Activated T-helper 2 cell treated with anti-CD3 and anti-CD28 coated beads, Interferon-gamma antibody, Interleukin-2, Interleukin-4, amounts not matched to agents 10 μg/mL and 5 μg/mL and 100 μg/mL, durations not matched to agents 14 hours and 24 hours and 36 hours (primary cell): ENCODE results near the gene DDX24. TPM values are rescaled to one million over a fixed set of nuclear protein-coding genes. Genes with fewer than 3 reads are reported as not detected.

Experiments used
- DNase-seq: peaks from one replicate; pipeline ENCODE4 v3.0.0; 2021; ENCODE audit warnings: low spot score
- H3K27ac Mint-ChIP-seq: one replicate; pipeline ENCODE4 v1.8.0; 2021; ENCODE audit warnings: mixed read lengths
- H3K27me3 Mint-ChIP-seq: one replicate; pipeline ENCODE4 v1.8.0; 2021; ENCODE audit warnings: low read depth, mixed read lengths
- H3K36me3 Mint-ChIP-seq: one replicate; pipeline ENCODE4 v1.8.0; 2021; ENCODE audit warnings: low read depth, mixed read lengths
- H3K4me1 Mint-ChIP-seq: one replicate; pipeline ENCODE4 v1.8.0; 2021; ENCODE audit warnings: low read depth, mixed read lengths
- H3K4me3 Mint-ChIP-seq: one replicate; pipeline ENCODE4 v1.8.0; 2021; ENCODE audit warnings: low read depth, mild to moderate bottlenecking, moderate library complexity, mixed read lengths
- H3K9me3 Mint-ChIP-seq: one replicate; pipeline ENCODE4 v1.8.0; 2021; ENCODE audit warnings: mixed read lengths
- intact Hi-C: fragments of 100-400 bp; cut with micrococcal nuclease; formaldehyde crosslinking; loops from one replicate; pipeline ENCODE4 v1.15.1; 2023
- total RNA-seq: library from RNA; stranded (reverse); gene quantifications from 2 replicates; pipeline ENCODE4 v1.2.3, GENCODE V29; 2022

The DDX24 gene, protein sequence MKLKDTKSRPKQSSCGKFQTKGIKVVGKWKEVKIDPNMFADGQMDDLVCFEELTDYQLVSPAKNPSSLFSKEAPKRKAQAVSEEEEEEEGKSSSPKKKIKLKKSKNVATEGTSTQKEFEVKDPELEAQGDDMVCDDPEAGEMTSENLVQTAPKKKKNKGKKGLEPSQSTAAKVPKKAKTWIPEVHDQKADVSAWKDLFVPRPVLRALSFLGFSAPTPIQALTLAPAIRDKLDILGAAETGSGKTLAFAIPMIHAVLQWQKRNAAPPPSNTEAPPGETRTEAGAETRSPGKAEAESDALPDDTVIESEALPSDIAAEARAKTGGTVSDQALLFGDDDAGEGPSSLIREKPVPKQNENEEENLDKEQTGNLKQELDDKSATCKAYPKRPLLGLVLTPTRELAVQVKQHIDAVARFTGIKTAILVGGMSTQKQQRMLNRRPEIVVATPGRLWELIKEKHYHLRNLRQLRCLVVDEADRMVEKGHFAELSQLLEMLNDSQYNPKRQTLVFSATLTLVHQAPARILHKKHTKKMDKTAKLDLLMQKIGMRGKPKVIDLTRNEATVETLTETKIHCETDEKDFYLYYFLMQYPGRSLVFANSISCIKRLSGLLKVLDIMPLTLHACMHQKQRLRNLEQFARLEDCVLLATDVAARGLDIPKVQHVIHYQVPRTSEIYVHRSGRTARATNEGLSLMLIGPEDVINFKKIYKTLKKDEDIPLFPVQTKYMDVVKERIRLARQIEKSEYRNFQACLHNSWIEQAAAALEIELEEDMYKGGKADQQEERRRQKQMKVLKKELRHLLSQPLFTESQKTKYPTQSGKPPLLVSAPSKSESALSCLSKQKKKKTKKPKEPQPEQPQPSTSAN
- 276 and 277 TPM in 2 replicates for total RNA-seq

GRCh38 chr14:94080621-94081385 lies at the start of gene DDX24, which contains the start of gene IFI27L1:
TSS of gene DDX24 (minus strand) at chr14:94081202. CDS start at chr14:94079742, 1,460 bp downstream.
TSS of gene IFI27L1 (plus strand) at chr14:94081310. CDS start at chr14:94096938, 15,628 bp downstream.
- Mint-ChIP-seq H3K27ac (peak within 1 kb of the TSS; percentile 100), H3K27me3 (no peaks in the 10 kb centered on the region), H3K4me3 (peak within 1 kb of the TSS; percentile 99), H3K9me3 (peaks cover 1% of the 10 kb centered on the region), H3K36me3 (peaks cover 63% of the 10 kb centered on the region), H3K4me1 (peaks cover 47% of the 10 kb centered on the region)
- peak; percentile 96 for DNase-seq
- intact Hi-C loops: loop anchor here (1.0 to 5.0 kb wide), 5 partner anchors 24 to 91 kb away; partner anchors contain the start of genes OTUB2 and PPP4R4

DNA sequence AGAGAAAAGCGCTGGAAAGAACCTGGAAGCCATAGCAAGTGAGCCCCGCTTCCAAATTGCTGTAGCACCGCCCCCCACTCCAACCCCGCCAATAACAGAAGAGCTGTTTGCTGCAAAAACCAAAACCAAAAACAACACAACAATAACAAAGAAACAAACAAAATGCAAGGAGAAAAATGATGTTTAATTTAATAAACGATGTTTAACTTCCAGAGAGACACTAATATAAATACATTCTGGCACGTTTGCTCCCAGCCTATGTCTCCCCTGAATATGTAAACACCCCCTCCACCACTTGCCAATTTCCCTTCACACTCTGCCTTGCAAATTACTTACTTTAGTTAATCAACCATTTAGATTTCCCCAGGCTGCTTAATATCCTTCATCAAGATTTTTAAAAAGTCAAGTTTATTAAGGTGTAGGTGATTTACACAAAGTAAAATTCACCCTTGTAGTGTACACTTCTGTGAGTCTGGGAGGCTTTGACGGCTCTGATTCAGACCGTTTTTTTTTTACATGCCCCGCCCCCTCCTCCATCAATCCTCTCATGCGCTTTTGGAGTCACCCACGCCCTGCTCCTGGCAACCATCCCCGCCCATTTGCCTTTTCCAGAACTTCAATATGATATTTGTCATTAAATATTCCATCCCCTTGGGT lies 48.9 kb upstream of the DDX24 start:
- H3K27me3 Mint-ChIP-seq: peaks cover 20% of the 10 kb centered on the region
- H3K27ac Mint-ChIP-seq: no peak overlapping the region
- H3K36me3 Mint-ChIP-seq: no peaks in the 10 kb centered on the region
- H3K4me3 Mint-ChIP-seq: peak overlapping the region; percentile 81
- peaks cover 19% of the 10 kb centered on the region for H3K4me1 Mint-ChIP-seq
- peak; percentile 21 for DNase-seq
- peaks cover 4% of the 10 kb centered on the region for H3K9me3 Mint-ChIP-seq
- intact Hi-C loops: loop anchor here (1.0 to 2.0 kb wide), 2 partner anchors 49 to 191 kb away; partner anchors contain the start of genes DDX24 and IFI27L1

DNA sequence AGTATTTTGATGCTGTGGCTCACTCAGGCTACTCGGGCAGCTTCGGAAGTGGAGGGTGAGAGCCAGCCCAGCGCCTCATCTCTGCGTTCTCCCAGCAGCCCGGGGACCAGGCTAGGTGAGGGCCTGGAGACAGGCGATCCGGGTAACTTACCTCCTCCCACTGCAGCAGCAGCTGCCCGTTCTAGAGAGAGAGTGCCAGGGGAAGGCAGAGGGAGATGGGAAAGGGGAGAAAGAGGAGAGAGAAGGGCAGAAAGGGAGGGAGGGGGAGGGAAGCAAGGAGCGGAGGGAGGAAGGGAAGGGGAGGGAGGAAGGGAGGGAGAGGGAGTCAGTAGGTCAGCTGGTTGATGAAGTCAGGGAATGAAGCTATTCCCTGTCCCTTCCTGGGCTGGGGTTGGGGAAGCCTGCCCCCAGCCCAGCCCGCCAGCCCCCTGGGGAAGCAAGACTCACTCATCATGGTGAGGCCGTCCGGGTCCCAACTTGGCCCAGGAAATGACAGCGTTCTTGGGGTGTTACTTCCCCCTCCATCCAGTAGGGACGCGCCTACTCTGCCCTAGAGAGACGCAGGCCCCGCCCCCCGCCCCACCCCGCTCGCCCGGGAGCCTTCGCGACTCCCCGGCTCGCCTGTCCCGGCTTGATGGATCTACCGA lies 48.2 kb upstream of the DDX24 start, which contains the start of gene IFI27L2:
Gene IFI27L2, minus strand, starts transcription at position 494 of the 647 bp plus-strand sequence. Its CDS starts 40 bp downstream, at position 454.
- Mint-ChIP-seq H3K27ac (peak within 1 kb of the TSS; percentile 82), H3K36me3 (no peaks in the 10 kb centered on the region), H3K9me3 (no peaks in the 10 kb centered on the region), H3K4me3 (peak within 1 kb of the TSS; percentile 81), H3K4me1 (peaks cover 19% of the 10 kb centered on the region), H3K27me3 (peaks cover 17% of the 10 kb centered on the region)
- intact Hi-C loops: no loop called here
- DNase-seq: peak; percentile 58

DNA sequence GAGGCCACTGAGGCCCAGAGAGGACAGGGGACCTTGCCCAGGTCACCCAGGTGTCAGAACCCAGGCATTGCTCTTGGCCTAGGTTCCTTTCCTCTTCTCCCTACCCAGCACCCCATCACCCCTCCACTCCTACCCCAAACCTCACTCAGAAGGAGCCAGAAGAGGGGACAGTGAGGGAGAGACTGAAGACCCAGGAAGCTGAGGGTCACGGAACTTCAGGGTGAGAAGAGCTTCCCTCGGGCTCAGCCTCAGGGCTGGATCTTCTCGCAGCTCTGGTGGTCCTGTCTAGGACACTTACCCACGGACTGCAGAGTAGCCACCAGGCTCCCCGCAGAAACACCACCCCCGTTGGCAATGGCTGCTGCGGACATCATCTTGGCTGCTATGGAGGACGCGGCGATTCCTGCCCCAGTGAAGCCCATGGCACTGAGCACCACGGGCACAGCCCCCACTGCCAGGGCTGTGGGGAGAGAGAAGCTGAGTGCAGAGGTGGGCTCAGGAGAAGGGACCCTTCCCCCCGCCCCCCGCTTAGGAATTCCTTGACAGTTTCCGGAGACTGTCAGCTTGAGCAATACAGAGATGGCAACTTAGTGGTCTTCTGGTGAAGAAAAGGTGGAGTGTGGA lies 47.3 kb upstream of the DDX24 start:
- Mint-ChIP-seq H3K4me1 (peaks cover 19% of the 10 kb centered on the region), H3K27ac (peak overlapping the region; percentile 82), H3K4me3 (peak overlapping the region; percentile 81), H3K36me3 (no peaks in the 10 kb centered on the region), H3K27me3 (peaks cover 11% of the 10 kb centered on the region), H3K9me3 (no peaks in the 10 kb centered on the region)
- intact Hi-C loops: no loop called here
- no peak for DNase-seq

GRCh38 chr14:94127330-94127729 lies 46.3 kb upstream of the DDX24 start:
- Mint-ChIP-seq H3K27me3 (peaks cover 9% of the 10 kb centered on the region), H3K4me1 (peaks cover 19% of the 10 kb centered on the region), H3K36me3 (no peaks in the 10 kb centered on the region), H3K27ac (no peak overlapping the region), H3K9me3 (no peaks in the 10 kb centered on the region), H3K4me3 (peak overlapping the region; percentile 81)
- no peak for DNase-seq
- intact Hi-C loops: no loop called here

DNA sequence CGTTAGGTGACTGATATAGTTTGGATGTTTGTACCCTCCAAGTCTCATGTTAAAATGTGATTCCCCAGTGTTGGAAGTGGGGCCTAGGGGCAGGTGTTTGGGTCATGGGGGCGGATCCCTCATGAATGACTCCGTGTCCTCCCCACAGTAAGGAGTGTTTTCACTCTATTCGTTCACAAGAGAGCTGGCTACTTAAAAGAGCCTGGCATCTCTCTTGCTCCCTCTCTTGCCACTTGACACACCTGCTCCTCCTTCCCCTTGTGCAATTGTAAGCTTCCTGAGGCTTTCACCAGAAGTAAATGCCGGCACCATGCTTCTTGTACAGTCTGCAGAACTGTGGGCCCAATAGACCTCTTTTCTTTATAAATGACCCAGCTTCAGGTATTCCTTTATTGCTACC lies 45.8 kb upstream of the DDX24 start:
- no peak for DNase-seq
- intact Hi-C loops: no loop called here
- Mint-ChIP-seq H3K27ac (no peak overlapping the region), H3K36me3 (no peaks in the 10 kb centered on the region), H3K4me1 (peaks cover 16% of the 10 kb centered on the region), H3K27me3 (peaks cover 5% of the 10 kb centered on the region), H3K9me3 (no peaks in the 10 kb centered on the region), H3K4me3 (no peak overlapping the region)

DNA sequence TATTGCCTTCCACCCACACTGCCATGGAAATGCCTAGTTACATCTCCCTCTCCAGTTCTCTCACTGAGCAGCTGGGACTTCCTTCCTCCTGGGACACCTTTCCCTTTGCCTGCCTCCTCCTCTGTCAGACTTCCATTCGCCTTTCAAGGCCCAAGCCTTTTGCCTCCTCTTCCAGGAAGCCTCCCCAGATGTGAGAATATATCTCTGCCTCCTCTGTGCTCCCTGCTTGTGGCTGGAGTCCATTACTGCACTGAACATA lies 45.3 kb upstream of the DDX24 start:
- Mint-ChIP-seq H3K4me3 (no peak overlapping the region), H3K27me3 (peaks cover 8% of the 10 kb centered on the region), H3K27ac (no peak overlapping the region), H3K36me3 (no peaks in the 10 kb centered on the region), H3K9me3 (no peaks in the 10 kb centered on the region), H3K4me1 (peaks cover 16% of the 10 kb centered on the region)
- no peak for DNase-seq
- intact Hi-C loops: no loop called here

DNA sequence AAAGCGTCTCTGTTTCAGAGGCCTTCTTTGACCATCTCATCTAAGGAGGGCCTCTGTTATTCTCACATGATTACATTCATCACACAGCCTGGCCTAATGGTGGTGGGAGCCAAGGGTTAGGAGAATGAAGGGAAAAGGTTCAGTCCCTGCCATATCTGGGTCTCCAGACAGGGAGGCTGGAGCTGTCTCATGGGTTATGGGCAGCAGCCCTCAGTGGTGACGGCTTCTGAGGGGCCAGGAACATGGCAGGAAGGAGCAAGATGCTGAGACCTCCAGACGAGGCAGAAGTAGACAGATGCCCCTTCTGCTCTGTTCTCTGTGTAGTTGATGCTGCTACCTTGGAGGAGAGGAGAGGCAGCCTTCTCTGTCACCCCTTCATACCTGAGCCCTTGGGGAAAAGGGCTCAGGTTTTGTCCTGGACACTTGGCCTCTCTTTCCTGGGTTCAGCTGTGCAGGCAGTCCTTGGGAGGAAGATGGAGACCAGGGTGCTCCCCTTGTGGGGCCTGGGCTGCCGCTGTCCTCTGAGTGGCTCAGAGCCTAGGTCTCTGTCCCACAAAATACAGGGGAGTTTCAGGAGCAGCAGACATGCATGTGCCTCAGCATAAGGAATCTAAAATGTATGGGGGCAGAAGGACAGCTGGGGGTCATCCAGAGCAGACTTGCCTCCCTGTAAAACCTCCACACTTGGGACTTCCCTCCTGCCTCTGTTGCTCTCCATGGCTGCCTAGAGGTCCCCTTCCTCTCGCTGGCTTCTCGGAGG lies 44.8 kb upstream of the DDX24 start:
- no peak for DNase-seq
- no peak overlapping the region for H3K27ac Mint-ChIP-seq
- peaks cover 3% of the 10 kb centered on the region for H3K9me3 Mint-ChIP-seq
- H3K4me1 Mint-ChIP-seq: peaks cover 16% of the 10 kb centered on the region
- H3K4me3 Mint-ChIP-seq: no peak overlapping the region
- H3K27me3 Mint-ChIP-seq: peaks cover 7% of the 10 kb centered on the region
- no peaks in the 10 kb centered on the region for H3K36me3 Mint-ChIP-seq
- intact Hi-C loops: no loop called here

DNA sequence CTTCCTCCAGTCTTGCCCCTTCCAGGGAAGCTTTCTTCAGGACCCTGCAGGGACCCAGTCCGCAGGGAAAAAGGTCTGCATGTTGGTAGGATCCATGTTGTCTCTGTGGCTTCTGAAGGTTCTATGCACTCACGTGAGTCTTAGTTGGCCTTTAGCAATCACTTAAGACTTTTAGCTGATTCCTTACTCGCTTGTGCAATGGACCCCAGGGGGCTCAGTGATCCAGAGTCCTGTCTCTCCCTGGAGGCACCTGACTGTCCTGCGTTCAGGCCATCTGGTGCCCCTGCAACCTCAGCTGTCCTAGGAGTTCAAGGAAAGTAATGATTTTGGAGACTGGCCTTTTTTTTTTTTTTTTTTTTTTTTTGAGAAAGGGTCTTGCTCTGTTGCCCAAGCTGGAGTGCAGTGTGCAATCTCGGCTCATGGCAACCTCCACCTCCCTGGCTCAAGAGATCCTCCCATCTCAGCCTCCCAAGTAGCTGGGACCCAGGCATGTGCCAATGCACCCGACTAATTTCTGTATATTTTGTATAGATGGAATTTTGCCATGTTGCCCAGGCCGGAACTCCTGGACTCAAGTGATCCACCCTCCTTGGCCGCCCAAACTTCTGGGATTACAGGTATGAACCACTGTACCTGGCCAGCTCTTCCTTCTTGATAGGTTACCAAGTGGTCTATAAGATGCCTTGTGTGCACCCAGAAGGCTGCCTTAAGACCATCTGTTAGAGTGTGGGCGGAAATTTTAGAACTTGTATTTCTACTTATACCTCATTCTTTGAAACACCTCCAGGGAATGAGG lies 43.8 kb upstream of the DDX24 start:
- Mint-ChIP-seq H3K36me3 (no peaks in the 10 kb centered on the region), H3K9me3 (peaks cover 8% of the 10 kb centered on the region), H3K4me1 (peaks cover 9% of the 10 kb centered on the region), H3K4me3 (no peak overlapping the region), H3K27me3 (peaks cover 11% of the 10 kb centered on the region), H3K27ac (no peak overlapping the region)
- intact Hi-C loops: no loop called here
- DNase-seq: no peak

DNA sequence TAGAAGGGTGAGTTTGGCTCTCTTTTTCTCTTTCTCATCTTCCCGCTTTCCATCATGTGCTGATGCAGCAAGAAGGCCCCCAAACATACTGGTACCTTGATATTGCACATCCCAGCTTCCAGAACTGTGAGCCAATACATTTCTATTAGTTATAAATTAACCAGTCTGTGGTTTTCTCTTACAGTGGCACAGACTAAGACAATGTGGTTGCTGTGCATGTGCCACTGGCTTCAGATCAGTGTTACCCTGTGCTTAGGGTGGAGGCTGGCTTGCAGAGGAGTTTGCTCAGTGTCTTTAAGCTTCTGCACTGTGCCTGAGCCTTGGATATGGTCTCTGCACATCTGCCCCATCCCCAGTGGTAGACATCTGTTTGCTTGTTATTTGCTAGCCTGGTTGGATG lies 42.9 kb upstream of the DDX24 start:
- H3K27me3 Mint-ChIP-seq: peaks cover 11% of the 10 kb centered on the region
- H3K36me3 Mint-ChIP-seq: no peaks in the 10 kb centered on the region
- no peak overlapping the region for H3K27ac Mint-ChIP-seq
- H3K4me3 Mint-ChIP-seq: no peak overlapping the region
- peaks cover 13% of the 10 kb centered on the region for H3K9me3 Mint-ChIP-seq
- peaks cover 5% of the 10 kb centered on the region for H3K4me1 Mint-ChIP-seq
- intact Hi-C loops: no loop called here
- DNase-seq: no peak
